Activated CD4-positive, CD25-positive, alpha-beta regulatory T cell treated with anti-CD3 and anti-CD28 coated beads, Interleukin-2, amount 50 U/mL, for 16 hours (primary cell): Measurements from ENCODE around the gene AOAH.
"Not testable (repeated sequence)": the region's sequence is repeated elsewhere in the genome, so short reads cannot be mapped to it uniquely, and the experiment has no call there.

Experiments used
- DNase-seq: peaks from one replicate; pipeline ENCODE4 v3.0.0-alpha.2; 2020; ENCODE audit warnings: low read depth, low spot score

The AOAH gene

DNA sequence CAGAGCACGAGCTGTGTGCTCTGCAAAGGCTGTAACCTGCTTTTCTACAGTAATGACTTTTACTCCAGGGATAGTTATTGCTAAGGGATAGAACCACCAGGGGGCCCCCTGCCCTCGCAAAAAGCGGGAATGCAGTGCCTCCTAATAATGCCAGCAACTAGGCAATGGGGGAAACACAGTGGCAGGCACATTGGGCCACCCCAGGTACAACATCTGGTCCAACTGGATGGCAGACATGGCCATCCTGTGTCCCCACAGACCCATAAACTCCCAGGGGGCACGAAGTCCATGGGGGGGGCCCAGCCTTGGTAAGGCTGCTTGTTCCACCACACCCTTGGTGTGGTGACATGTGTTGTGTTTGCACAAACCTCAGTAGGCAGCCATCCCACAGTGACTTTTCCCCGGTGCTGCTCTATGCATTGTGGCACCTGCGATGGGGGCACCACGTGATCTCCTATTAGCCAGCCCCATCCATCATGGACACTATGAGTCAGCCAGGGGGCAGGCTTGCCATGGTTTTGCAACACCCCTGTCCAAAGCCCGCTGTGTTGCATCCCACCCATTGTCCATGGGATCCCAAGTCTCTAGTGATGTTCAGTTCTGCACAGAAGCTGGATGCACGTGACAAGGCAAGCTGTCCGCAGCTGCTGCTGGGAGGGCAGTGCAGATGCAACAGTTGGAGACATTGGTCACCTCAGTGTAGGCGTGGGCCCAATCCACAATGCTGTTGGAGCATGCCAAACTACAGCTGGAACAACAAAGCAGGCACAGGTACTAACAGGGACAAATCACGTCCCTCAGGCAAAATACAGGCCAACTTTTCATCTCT lies 250.6 kb downstream of the AOAH start:
- DNase-seq = no peak

DNA sequence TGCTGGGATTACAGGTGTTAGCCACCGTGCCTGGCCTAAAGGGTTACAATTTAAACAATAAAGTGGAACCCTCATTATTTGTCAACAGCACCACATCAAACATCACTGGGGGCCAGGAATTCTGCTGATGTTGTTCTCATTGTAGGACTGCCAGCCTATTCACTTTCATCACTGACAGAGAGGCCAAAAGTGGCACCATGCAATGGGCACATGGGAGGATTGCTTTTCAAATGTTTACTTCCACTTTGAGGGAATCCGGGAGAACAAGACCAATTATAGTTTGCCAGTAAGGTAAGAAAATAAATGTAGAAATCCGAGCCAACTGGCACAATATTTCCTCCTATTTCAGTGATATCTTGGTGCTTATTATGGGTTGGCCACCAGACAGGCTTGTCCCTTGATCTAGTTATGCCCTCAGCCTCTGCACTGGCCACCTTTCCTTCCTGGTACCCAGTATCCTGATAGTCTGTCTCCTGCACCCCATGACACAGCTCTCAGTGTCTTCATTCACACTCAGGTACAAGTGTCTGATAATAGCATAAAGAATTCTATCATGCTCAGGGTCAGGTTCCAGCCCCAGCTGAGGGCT lies 252.1 kb downstream of the AOAH start:
- no peak for DNase-seq

DNA sequence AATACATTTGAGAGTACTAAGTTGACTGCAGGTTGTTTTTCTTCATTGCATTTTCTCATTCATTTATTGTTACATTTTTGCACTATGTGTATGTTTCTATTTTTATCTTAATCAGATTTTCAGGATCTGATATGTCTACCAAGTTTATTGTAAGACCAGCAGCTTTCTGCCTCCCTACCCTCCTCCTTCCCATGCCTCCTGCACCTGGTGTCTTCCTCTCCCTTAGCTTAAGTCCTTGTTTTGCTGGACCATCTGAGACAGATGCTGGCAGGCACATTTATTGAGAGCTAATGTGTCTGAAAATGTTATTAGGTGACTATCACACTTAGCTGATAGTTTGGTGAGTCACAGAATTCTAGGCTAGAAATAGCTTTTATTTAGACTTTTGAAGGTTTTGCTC lies 255.1 kb downstream of the AOAH start:
- DNase-seq = no peak

DNA sequence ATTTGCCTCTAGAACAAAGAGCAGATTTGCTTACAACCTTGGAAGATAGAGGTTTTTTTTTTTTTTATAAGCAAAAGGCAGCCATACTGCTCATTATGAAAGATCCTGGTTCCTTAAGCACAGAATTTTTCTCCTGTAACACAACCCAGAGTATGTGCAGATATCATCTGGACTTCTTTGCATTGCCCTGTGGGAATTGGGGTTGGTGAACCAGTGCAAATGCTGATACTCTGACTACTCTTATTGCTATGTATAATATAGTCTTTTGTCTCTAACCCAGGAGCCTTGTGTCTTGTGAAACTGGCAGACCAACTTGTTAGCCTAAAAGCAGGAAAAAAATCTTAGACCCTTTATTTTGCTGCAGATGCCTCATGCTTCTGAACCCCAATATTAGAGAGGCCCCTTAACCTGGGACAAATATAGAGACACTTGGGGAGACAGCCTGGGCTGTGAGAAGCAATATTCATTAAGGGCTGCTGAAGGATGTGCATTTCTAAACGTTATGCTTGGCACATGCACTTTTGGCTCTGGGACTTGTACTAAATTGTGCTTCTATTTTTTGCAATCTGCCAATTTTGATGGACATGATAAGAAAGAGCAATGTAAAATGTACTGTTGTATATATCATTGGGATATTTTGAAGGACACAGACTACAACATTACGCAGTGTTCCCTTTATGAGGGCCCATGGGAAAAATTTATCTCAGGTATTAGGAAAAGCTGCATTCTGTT lies 255.8 kb downstream of the AOAH start:
- DNase-seq = no peak

DNA sequence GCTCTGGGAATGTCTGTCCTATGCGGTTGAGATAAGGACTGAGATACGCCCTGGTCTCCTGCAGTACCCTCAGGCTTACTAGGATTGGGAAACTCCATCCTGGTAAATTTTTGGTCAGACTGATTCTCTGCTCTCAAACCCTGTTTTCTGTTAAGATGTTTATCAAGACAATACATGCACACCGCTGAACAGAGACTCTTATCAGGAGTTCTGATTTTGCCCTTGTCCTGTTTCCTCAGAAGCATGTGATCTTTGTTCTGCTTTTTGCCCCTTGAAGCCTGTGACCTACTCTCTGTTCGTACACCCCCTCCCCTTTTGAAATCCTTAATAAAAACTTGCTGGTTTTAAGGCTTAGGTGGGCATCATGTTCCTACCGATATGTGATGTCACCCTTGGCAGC lies 258.3 kb downstream of the AOAH start:
- not testable (repeated sequence) for DNase-seq

DNA sequence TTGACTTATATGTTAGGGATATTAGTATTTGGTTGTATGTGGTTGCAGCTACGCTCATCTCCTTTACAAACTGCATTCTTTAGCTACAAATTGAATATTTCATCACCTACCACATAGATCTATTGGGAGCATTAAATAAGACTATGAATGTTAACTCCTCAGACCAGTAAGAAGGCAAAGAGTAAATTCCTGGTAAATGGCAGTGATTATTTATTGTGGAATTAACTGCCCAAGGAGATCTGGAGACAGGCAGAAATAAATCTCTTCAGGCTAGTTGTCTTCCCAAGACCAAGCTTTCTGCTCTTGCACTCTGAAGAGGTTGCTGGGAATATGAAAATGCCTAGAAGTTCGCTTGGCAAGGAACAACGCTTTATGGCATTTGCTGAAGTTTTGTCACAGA lies 260.0 kb downstream of the AOAH start:
- no peak for DNase-seq
